Mesenchymal stem cell (in vitro differentiated cells and primary cell): ENCODE measurements around the gene SLC35F6.
"Not testable (repeated sequence)": the region's sequence is repeated elsewhere in the genome, so short reads cannot be mapped to it uniquely, and the experiment has no call there.

Experiments
- DNase-seq: peaks from one replicate; pipeline ENCODE4 v3.0.0-alpha.2; 2013
- H2AFZ ChIP-seq: one replicate; pipeline ENCODE4 v1.6.1; 2013; ENCODE audit warnings: low read depth, mild to moderate bottlenecking, control low read depth, inconsistent platforms, low read length, moderate library complexity
- H2AK5ac ChIP-seq: 2 replicates; pipeline ENCODE4 v1.6.1; 2013; ENCODE audit warnings: low read length, moderate library complexity, mild to moderate bottlenecking, inconsistent platforms; ENCODE audit not compliant: severe bottlenecking
- H2BK120ac ChIP-seq: one replicate; pipeline ENCODE4 v1.6.1; 2013; ENCODE audit warnings: low read depth, mild to moderate bottlenecking, inconsistent platforms, low read length, moderate library complexity
- H2BK12ac ChIP-seq, 2 experiments: one replicate each; pipeline ENCODE4 v1.6.1; 2013; ENCODE audit warnings: inconsistent platforms in 2 of 2, low read length in 2 of 2, mild to moderate bottlenecking in 2 of 2, moderate library complexity in 2 of 2, control low read depth in 1 of 2
- H2BK15ac ChIP-seq: one replicate; pipeline ENCODE4 v1.6.1; 2013; ENCODE audit warnings: mild to moderate bottlenecking, low read depth, inconsistent platforms; ENCODE audit not compliant: poor library complexity, severe bottlenecking
- H2BK5ac ChIP-seq: 2 replicates; pipeline ENCODE4 v1.6.1; 2013; ENCODE audit warnings: low read depth, mild to moderate bottlenecking, low read length, control low read depth, inconsistent platforms; ENCODE audit not compliant: poor library complexity, severe bottlenecking
- H3K14ac ChIP-seq, 2 experiments: one replicate each; pipeline ENCODE4 v1.6.1; 2013; ENCODE audit warnings: inconsistent platforms in 2 of 2, low read length in 2 of 2, control low read depth in 1 of 2, mild to moderate bottlenecking in 1 of 2, moderate library complexity in 1 of 2
- H3K18ac ChIP-seq, 2 experiments: one replicate each; pipeline ENCODE4 v1.6.1; 2013; ENCODE audit warnings: inconsistent platforms in 2 of 2, low read length in 2 of 2, control low read depth in 1 of 2, low read depth in 1 of 2, mild to moderate bottlenecking in 1 of 2
- H3K23ac ChIP-seq, 2 experiments: one replicate each; pipeline ENCODE4 v1.6.1; 2013; ENCODE audit warnings: inconsistent platforms in 2 of 2, low read length in 2 of 2, mild to moderate bottlenecking in 2 of 2, moderate library complexity in 2 of 2, control low read depth in 1 of 2
- H3K27ac ChIP-seq: 2 replicates; pipeline ENCODE4 v1.5.1; 2013; ENCODE audit warnings: mild to moderate bottlenecking, moderate library complexity, low read length, control low read depth, inconsistent platforms; ENCODE audit not compliant: poor library complexity, severe bottlenecking
- H3K27me3 ChIP-seq, 2 experiments: 2 replicates each; pipeline versions ENCODE4 v1.6.1 to v1.7.0; 2013; ENCODE audit warnings: low read length in 2 of 2, mild to moderate bottlenecking in 2 of 2, moderate library complexity in 2 of 2, control low read depth in 1 of 2, inconsistent platforms in 1 of 2; ENCODE audit not compliant: control insufficient read depth in 1 of 2, insufficient read depth in 1 of 2
- H3K36me3 ChIP-seq, 2 experiments: 2 replicates each; pipeline versions ENCODE4 v1.6.1 to v1.7.0; 2013; ENCODE audit warnings: low read length in 2 of 2, control low read depth in 1 of 2, inconsistent platforms in 1 of 2, low read depth in 1 of 2, mild to moderate bottlenecking in 1 of 2; ENCODE audit not compliant: insufficient read depth in 2 of 2, control insufficient read depth in 1 of 2
- H3K4ac ChIP-seq, 2 experiments: one replicate each; pipeline ENCODE4 v1.6.1; 2013; ENCODE audit warnings: inconsistent platforms in 2 of 2, low read length in 2 of 2, mild to moderate bottlenecking in 2 of 2, moderate library complexity in 2 of 2, control low read depth in 1 of 2, low read depth in 1 of 2
- H3K4me1 ChIP-seq: 2 replicates; pipeline ENCODE4 v1.6.1; 2013; ENCODE audit warnings: low read depth, low read length, control low read depth; ENCODE audit not compliant: control insufficient read depth, insufficient read depth
- H3K4me2 ChIP-seq: 2 replicates; pipeline ENCODE4 v1.6.1; 2013; ENCODE audit warnings: low read length, mild to moderate bottlenecking, inconsistent platforms; ENCODE audit not compliant: poor library complexity, severe bottlenecking
- H3K4me3 ChIP-seq, 2 experiments: 2 replicates each; pipeline versions ENCODE4 v1.5.1 to v1.7.0; 2013; ENCODE audit warnings: low read length in 2 of 2, mild to moderate bottlenecking in 2 of 2, control low read depth in 1 of 2, low read depth in 1 of 2; ENCODE audit not compliant: insufficient read depth in 1 of 2
- H3K79me1 ChIP-seq: replicated peaks from 2 replicates; pipeline ENCODE4 v1.6.1; 2013; ENCODE audit warnings: mild to moderate bottlenecking, control low read depth, low read length, inconsistent platforms; ENCODE audit not compliant: poor library complexity, severe bottlenecking
- H3K9ac ChIP-seq: 2 replicates; pipeline ENCODE4 v1.7.0; 2013; ENCODE audit warnings: mild to moderate bottlenecking, low read length, moderate library complexity
- H3K9me3 ChIP-seq: 2 replicates; pipeline ENCODE4 v1.7.0; 2013; ENCODE audit warnings: mild to moderate bottlenecking, low read length; ENCODE audit not compliant: control insufficient read depth
- H4K8ac ChIP-seq: one replicate; pipeline ENCODE4 v1.6.1; 2013; ENCODE audit warnings: inconsistent platforms, mild to moderate bottlenecking, low read length, moderate library complexity
- H4K91ac ChIP-seq: one replicate; pipeline ENCODE4 v1.6.1; 2013; ENCODE audit warnings: mild to moderate bottlenecking, low read length, inconsistent platforms
- WGBS: methylation state at CpG from one replicate; pipeline ENCODE4 v1.1.7; 2013; ENCODE audit warnings: mixed read lengths; 5-methylcytosine and 5-hydroxymethylcytosine counted together

The SLC35F6 gene

GRCh38 chr2:26745609-26746327 lies 18.3 kb upstream of the SLC35F6 start:
- DNase-seq: peak; percentile 77
- no peak overlapping the region for H3K9ac ChIP-seq
- H3K9me3 ChIP-seq: no peaks in the 10 kb centered on the region
- no peak overlapping the region for H3K18ac ChIP-seq
- H2BK12ac ChIP-seq: peak overlapping the region in 1 of 2 experiments; percentile 67
- no peak overlapping the region for H2AFZ ChIP-seq
- peaks cover 1% of the 10 kb centered on the region for H3K4me1 ChIP-seq
- no peak overlapping the region for H3K4me2 ChIP-seq
- no peak overlapping the region for H3K4ac ChIP-seq
- H3K27ac ChIP-seq: no peak overlapping the region
- H3K27me3 ChIP-seq: peaks cover 9 to 16% of the 10 kb centered on the region in 2 experiments
- H3K4me3 ChIP-seq: no peak overlapping the region
- no peak overlapping the region for H2BK120ac ChIP-seq
- no peak overlapping the region for H2AK5ac ChIP-seq
- no peak overlapping the region for H3K14ac ChIP-seq
- WGBS: 22% methylated on average over 8 of the region's 9 CpGs
- H2BK5ac ChIP-seq: no peak overlapping the region
- H3K36me3 ChIP-seq: no peaks in the 10 kb centered on the region
- no peak overlapping the region for H4K91ac ChIP-seq
- no peaks in the 10 kb centered on the region for H3K79me1 ChIP-seq
- no peak overlapping the region for H4K8ac ChIP-seq
- no peak overlapping the region for H2BK15ac ChIP-seq
- H3K23ac ChIP-seq: no peak overlapping the region

GRCh38 chr2:26746934-26747333 lies 17.1 kb upstream of the SLC35F6 start:
- Histone ChIP-seq H2AFZ (no peak overlapping the region), H2BK5ac (no peak overlapping the region), H2BK15ac (no peak overlapping the region), H3K18ac (no peak overlapping the region), H3K14ac (no peak overlapping the region), H3K4ac (no peak overlapping the region), H3K79me1 (no peaks in the 10 kb centered on the region), H3K4me3 (no peak overlapping the region), H2AK5ac (no peak overlapping the region), H4K8ac (no peak overlapping the region), H3K36me3 (no peaks in the 10 kb centered on the region), H2BK12ac (no peak overlapping the region), H3K23ac (no peak overlapping the region), H3K27ac (no peak overlapping the region), H3K9me3 (no peaks in the 10 kb centered on the region), H3K4me1 (peaks cover 1% of the 10 kb centered on the region), H4K91ac (no peak overlapping the region), H3K27me3 (peaks cover 5 to 9% of the 10 kb centered on the region in 2 experiments), H2BK120ac (no peak overlapping the region), H3K9ac (no peak overlapping the region), H3K4me2 (no peak overlapping the region)
- 83% methylated on average over 2 of the region's 3 CpGs for whole genome bisulfite sequencing
- no peak for DNase-seq

GRCh38 chr2:26749787-26750420 lies 14.2 kb upstream of the SLC35F6 start:
- not testable (repeated sequence) for H3K27ac ChIP-seq, H2BK12ac ChIP-seq, H2AK5ac ChIP-seq, H3K14ac ChIP-seq, H3K23ac ChIP-seq, H3K36me3 ChIP-seq, H3K4me1 ChIP-seq, H2BK15ac ChIP-seq, H3K4me2 ChIP-seq, H2AFZ ChIP-seq, H3K4ac ChIP-seq, H3K79me1 ChIP-seq, H3K9me3 ChIP-seq, H3K4me3 ChIP-seq, H2BK5ac ChIP-seq, H3K27me3 ChIP-seq, H3K9ac ChIP-seq
- peak overlapping the region in 1 of 2 experiments; percentile 57 for H3K18ac ChIP-seq
- peak overlapping the region; percentile 65 for H4K91ac ChIP-seq
- H2BK120ac ChIP-seq: peak overlapping the region; percentile 88
- peak; percentile 67 for DNase-seq
- peak overlapping the region; percentile 62 for H4K8ac ChIP-seq
- 0% methylated on average over 5 of the region's 8 CpGs for WGBS

GRCh38 chr2:26750467-26750866 lies 13.6 kb upstream of the SLC35F6 start:
- not testable (repeated sequence) for H2BK12ac ChIP-seq, H3K36me3 ChIP-seq, H3K9ac ChIP-seq, H2BK15ac ChIP-seq, H2AK5ac ChIP-seq, H3K79me1 ChIP-seq, H4K91ac ChIP-seq, H3K4me2 ChIP-seq, DNase-seq, H3K4me1 ChIP-seq, H3K27ac ChIP-seq, H3K27me3 ChIP-seq, H2BK5ac ChIP-seq, H2AFZ ChIP-seq, H3K23ac ChIP-seq, H3K14ac ChIP-seq, H3K9me3 ChIP-seq, H3K4me3 ChIP-seq
- Histone ChIP-seq H4K8ac (peak overlapping the region; percentile 37), H3K18ac (peak overlapping the region in 1 of 2 experiments; percentile 66), H3K4ac (peak overlapping the region in 1 of 2 experiments; percentile 21), H2BK120ac (peak overlapping the region; percentile 93)
- WGBS: 31% methylated on average over 11 of the region's 11 CpGs
